Measurements from ENCODE around the gene LARGE2.

DNA sequence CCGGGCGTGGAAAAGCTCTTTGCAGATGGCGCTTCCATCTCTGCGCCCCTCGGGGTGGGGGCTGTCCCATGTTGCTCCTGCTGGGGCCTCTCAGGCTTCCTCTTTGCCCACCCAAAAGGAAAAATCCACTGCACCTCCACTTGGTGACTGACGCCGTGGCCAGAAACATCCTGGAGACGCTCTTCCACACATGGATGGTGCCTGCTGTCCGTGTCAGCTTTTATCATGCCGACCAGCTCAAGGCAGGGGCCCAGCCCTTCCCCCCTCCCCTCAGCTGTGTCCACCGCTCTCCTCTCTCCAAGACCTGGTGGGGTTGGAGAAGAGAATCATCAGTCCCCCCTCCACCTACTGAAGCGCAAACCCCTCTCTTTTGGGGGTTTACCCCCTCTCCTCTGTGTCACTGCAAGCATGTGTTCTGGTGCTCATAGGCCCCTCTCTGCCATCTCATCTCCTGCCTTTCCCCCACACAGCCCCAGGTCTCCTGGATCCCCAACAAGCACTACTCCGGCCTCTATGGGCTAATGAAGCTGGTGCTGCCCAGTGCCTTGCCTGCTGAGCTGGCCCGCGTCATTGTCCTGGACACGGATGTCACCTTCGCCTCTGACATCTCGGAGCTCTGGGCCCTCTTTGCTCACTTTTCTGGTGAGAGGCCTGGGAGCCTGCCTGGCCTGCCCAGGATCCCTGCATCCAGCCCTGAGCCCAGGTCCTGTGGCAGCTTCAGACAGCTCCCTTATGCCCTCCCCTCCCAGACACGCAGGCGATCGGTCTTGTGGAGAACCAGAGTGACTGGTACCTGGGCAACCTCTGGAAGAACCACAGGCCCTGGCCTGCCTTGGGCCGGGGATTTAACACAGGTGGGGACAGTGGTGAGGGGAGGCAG lies 1.8 kb downstream of the LARGE2 start:
- TF ChIP-seq BRCA1 (IDR thresholded peaks at IDR 0.05; ENCODE audit: low read depth, low read length) (no peak), YY1 (IDR thresholded peaks at IDR 0.05; ENCODE audit: low read depth, low read length) (no peak), KDM1A (IDR thresholded peaks at IDR 0.05; ENCODE audit: borderline replicate concordance) (no peak), POLR2A (IDR thresholded peaks at IDR 0.05; ENCODE audit: low read depth, low read length) (no peak), CREM (IDR thresholded peaks at IDR 0.05; ENCODE audit: low read depth) (no peak)
- TF ChIP-seq, protein P1, sequence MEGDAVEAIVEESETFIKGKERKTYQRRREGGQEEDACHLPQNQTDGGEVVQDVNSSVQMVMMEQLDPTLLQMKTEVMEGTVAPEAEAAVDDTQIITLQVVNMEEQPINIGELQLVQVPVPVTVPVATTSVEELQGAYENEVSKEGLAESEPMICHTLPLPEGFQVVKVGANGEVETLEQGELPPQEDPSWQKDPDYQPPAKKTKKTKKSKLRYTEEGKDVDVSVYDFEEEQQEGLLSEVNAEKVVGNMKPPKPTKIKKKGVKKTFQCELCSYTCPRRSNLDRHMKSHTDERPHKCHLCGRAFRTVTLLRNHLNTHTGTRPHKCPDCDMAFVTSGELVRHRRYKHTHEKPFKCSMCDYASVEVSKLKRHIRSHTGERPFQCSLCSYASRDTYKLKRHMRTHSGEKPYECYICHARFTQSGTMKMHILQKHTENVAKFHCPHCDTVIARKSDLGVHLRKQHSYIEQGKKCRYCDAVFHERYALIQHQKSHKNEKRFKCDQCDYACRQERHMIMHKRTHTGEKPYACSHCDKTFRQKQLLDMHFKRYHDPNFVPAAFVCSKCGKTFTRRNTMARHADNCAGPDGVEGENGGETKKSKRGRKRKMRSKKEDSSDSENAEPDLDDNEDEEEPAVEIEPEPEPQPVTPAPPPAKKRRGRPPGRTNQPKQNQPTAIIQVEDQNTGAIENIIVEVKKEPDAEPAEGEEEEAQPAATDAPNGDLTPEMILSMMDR (IDR thresholded peaks at IDR 0.05 in 2 of 3, conservative IDR thresholded peaks at IDR 0.05 in 1 of 3; ENCODE audit: control insufficient read depth in 2 of 3, extremely low read depth in 1 of 3, insufficient read depth in 1 of 3, low read depth in 3 of 3, low read length in 3 of 3) = no peak
- TF ChIP-seq, protein P2, sequence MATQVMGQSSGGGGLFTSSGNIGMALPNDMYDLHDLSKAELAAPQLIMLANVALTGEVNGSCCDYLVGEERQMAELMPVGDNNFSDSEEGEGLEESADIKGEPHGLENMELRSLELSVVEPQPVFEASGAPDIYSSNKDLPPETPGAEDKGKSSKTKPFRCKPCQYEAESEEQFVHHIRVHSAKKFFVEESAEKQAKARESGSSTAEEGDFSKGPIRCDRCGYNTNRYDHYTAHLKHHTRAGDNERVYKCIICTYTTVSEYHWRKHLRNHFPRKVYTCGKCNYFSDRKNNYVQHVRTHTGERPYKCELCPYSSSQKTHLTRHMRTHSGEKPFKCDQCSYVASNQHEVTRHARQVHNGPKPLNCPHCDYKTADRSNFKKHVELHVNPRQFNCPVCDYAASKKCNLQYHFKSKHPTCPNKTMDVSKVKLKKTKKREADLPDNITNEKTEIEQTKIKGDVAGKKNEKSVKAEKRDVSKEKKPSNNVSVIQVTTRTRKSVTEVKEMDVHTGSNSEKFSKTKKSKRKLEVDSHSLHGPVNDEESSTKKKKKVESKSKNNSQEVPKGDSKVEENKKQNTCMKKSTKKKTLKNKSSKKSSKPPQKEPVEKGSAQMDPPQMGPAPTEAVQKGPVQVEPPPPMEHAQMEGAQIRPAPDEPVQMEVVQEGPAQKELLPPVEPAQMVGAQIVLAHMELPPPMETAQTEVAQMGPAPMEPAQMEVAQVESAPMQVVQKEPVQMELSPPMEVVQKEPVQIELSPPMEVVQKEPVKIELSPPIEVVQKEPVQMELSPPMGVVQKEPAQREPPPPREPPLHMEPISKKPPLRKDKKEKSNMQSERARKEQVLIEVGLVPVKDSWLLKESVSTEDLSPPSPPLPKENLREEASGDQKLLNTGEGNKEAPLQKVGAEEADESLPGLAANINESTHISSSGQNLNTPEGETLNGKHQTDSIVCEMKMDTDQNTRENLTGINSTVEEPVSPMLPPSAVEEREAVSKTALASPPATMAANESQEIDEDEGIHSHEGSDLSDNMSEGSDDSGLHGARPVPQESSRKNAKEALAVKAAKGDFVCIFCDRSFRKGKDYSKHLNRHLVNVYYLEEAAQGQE (IDR thresholded peaks at IDR 0.05; ENCODE audit: low read depth, low read length) = no peak
- TF ChIP-seq, protein P3, sequence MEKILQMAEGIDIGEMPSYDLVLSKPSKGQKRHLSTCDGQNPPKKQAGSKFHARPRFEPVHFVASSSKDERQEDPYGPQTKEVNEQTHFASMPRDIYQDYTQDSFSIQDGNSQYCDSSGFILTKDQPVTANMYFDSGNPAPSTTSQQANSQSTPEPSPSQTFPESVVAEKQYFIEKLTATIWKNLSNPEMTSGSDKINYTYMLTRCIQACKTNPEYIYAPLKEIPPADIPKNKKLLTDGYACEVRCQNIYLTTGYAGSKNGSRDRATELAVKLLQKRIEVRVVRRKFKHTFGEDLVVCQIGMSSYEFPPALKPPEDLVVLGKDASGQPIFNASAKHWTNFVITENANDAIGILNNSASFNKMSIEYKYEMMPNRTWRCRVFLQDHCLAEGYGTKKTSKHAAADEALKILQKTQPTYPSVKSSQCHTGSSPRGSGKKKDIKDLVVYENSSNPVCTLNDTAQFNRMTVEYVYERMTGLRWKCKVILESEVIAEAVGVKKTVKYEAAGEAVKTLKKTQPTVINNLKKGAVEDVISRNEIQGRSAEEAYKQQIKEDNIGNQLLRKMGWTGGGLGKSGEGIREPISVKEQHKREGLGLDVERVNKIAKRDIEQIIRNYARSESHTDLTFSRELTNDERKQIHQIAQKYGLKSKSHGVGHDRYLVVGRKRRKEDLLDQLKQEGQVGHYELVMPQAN (conservative IDR thresholded peaks at IDR 0.05) = no peak
- TF ChIP-seq, protein P4, sequence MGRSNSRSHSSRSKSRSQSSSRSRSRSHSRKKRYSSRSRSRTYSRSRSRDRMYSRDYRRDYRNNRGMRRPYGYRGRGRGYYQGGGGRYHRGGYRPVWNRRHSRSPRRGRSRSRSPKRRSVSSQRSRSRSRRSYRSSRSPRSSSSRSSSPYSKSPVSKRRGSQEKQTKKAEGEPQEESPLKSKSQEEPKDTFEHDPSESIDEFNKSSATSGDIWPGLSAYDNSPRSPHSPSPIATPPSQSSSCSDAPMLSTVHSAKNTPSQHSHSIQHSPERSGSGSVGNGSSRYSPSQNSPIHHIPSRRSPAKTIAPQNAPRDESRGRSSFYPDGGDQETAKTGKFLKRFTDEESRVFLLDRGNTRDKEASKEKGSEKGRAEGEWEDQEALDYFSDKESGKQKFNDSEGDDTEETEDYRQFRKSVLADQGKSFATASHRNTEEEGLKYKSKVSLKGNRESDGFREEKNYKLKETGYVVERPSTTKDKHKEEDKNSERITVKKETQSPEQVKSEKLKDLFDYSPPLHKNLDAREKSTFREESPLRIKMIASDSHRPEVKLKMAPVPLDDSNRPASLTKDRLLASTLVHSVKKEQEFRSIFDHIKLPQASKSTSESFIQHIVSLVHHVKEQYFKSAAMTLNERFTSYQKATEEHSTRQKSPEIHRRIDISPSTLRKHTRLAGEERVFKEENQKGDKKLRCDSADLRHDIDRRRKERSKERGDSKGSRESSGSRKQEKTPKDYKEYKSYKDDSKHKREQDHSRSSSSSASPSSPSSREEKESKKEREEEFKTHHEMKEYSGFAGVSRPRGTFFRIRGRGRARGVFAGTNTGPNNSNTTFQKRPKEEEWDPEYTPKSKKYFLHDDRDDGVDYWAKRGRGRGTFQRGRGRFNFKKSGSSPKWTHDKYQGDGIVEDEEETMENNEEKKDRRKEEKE (IDR thresholded peaks at IDR 0.05) = no peak

Data from GM12878 (cell line).